Measurements from ENCODE around the gene RGS3. TPM values are rescaled to one million over a fixed set of nuclear protein-coding genes. Genes with fewer than 3 reads are reported as not detected.
A peak's percentile ranks its signal among the peaks of the same experiment; 100 is the strongest.

The RGS3 gene
- total RNA-seq, 2 donors from 2014 or later = 170 to 202 TPM

DNA sequence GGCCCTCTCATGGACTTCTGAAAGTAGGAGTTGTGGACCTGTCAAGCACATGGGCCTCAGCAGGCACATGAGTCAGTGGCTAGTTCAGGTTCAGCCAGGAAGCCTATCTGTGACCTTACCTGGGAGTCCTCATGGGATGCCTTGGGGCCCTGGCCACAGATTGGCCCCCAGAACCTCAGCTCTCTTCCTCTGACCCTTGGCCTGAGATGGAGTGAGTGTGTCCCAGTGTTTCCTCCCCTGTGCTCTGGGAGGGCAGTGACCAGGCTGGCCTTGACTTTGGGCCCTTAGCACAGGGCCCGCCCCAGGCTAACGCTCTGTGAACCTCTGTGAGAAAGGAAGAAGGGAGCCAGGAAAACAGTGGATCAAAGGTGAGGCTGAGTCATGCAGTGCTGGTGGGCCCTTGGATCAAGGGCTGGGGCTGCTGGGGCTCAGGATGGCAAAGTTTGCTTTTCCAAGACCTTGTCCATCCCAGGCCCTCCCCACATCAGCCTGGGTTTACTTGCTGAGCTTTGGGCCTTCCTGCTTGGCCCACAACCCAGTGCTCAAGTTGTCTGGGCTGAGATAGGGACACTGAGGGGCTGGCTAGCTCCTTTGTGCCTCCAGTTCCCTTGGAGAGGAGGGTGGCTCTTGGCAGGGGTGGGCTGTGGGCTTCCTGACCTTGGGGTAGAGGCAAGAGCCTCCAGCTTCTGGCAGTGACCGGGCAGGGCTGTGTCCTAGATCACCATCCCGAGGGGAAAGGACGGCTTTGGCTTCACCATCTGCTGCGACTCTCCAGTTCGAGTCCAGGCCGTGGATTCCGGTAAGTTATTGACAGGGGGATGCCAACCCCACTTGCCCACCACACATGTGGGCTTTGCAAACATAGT is 41.4 kb downstream of the RGS3 start:
- H3K27me3 ChIP-seq (replicated peaks; ENCODE audit: insufficient read depth) = no peaks in the 10 kb centered on the region
- ATAC-seq (ENCODE audit: insufficient number of reproducible peaks, low FRiP score, low read depth) (no peak), DNase-seq (ENCODE audit: low spot score) (no peak)
- H3K4me3 ChIP-seq = no peak overlapping the region
- peak overlapping the region; percentile 93 to 96 for H3K27ac ChIP-seq
- no peaks in the 10 kb centered on the region for H3K9me3 ChIP-seq
- TF ChIP-seq CTCF (IDR thresholded peaks at IDR 0.05) = no peak
- H3K4me1 ChIP-seq (ENCODE audit: control insufficient read depth in 1 of 2, low read depth in 2 of 2) = peaks cover 26 to 75% of the 10 kb centered on the region in 2 donors
- peaks cover 12% of the 10 kb centered on the region for H3K36me3 ChIP-seq

- ATAC-seq (ENCODE audit: insufficient number of reproducible peaks, low FRiP score, low read depth) (no peak), DNase-seq (ENCODE audit: low spot score) (no peak)
- peaks cover 8% of the 10 kb centered on the region for H3K36me3 ChIP-seq
- peak overlapping the region; percentile 93 to 96 for H3K27ac ChIP-seq
- peaks cover 37 to 87% of the 10 kb centered on the region in 2 donors for H3K4me1 ChIP-seq (ENCODE audit: control insufficient read depth in 1 of 2, low read depth in 2 of 2)
- TF ChIP-seq CTCF (IDR thresholded peaks at IDR 0.05) = no peak
- no peaks in the 10 kb centered on the region for H3K27me3 ChIP-seq (replicated peaks; ENCODE audit: insufficient read depth)
- H3K9me3 ChIP-seq = no peaks in the 10 kb centered on the region
- no peak overlapping the region for H3K4me3 ChIP-seq
Measured at GRCh38 chr9:113506090-113506589, 42.6 kb downstream of the RGS3 start.

DNA sequence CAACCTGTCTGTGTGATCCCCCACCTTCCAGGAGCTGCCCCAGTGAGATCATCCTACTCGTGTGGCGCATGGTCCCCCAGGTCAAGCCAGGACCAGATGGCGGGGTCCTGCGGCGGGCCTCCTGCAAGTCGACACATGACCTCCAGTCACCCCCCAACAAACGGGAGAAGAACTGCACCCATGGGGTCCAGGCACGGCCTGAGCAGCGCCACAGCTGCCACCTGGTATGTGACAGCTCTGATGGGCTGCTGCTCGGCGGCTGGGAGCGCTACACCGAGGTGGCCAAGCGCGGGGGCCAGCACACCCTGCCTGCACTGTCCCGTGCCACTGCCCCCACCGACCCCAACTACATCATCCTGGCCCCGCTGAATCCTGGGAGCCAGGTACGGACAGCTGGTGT is 43.7 kb downstream of the RGS3 start:
- no peak for TF ChIP-seq CTCF (IDR thresholded peaks at IDR 0.05)

GRCh38 chr9:113508111-113508749 is 44.7 kb downstream of the RGS3 start:
- Histone ChIP-seq H3K27ac (peak overlapping the region; percentile 71 to 84), H3K4me3 (no peak overlapping the region), H3K4me1 (ENCODE audit: control insufficient read depth in 1 of 2, low read depth in 2 of 2) (peaks cover 40 to 75% of the 10 kb centered on the region in 2 donors), H3K9me3 (no peaks in the 10 kb centered on the region), H3K27me3 (replicated peaks; ENCODE audit: insufficient read depth) (no peaks in the 10 kb centered on the region), H3K36me3 (peaks cover 8% of the 10 kb centered on the region)
- no peak for TF ChIP-seq CTCF (IDR thresholded peaks at IDR 0.05)
- ATAC-seq (ENCODE audit: insufficient number of reproducible peaks, low FRiP score, low read depth) (no peak), DNase-seq (ENCODE audit: low spot score) (no peak)

More for the DNA sequence above, 43.7 kb downstream of the RGS3 start:
- Histone ChIP-seq H3K36me3 (peaks cover 8% of the 10 kb centered on the region), H3K27me3 (replicated peaks; ENCODE audit: insufficient read depth) (no peaks in the 10 kb centered on the region), H3K4me3 (no peak overlapping the region), H3K9me3 (no peaks in the 10 kb centered on the region), H3K4me1 (ENCODE audit: control insufficient read depth in 1 of 2, low read depth in 2 of 2) (peaks cover 40 to 85% of the 10 kb centered on the region in 2 donors), H3K27ac (peak overlapping the region; percentile 93 to 96)
- ATAC-seq (ENCODE audit: insufficient number of reproducible peaks, low FRiP score, low read depth) (no peak), DNase-seq (ENCODE audit: low spot score) (no peak)

DNA sequence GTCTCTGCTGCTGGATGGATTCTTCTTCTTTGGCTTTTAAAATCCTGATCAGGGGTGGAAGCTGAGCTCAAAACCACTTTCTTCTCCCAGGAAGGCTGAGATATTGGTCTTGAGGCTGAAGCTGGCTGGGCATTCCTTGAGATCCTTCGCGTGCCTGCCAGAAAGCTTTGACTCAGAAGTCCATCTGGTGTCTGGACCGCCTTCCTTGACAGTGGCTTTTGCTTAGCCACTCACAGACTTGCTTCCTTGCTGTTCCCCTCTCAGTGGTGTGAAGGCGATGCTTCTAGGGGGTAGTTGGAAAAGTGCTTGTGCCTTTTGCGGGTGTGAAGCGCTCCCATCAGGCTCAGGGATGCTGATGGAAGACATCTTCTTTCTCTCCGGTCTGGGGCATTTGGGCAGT is 45.9 kb downstream of the RGS3 start:
- peak; percentile 57 for ATAC-seq (ENCODE audit: insufficient number of reproducible peaks, low FRiP score, low read depth)
- DNase-seq (ENCODE audit: low spot score) = no peak
- no peak for TF ChIP-seq CTCF (IDR thresholded peaks at IDR 0.05)
- H3K36me3 ChIP-seq = peaks cover 13% of the 10 kb centered on the region
- H3K27me3 ChIP-seq (replicated peaks; ENCODE audit: insufficient read depth) = no peaks in the 10 kb centered on the region
- H3K4me3 ChIP-seq = no peak overlapping the region
- peak overlapping the region; percentile 71 to 84 for H3K27ac ChIP-seq
- H3K9me3 ChIP-seq = no peaks in the 10 kb centered on the region
- peaks cover 28 to 63% of the 10 kb centered on the region in 2 donors for H3K4me1 ChIP-seq (ENCODE audit: control insufficient read depth in 1 of 2, low read depth in 2 of 2)

All from thoracic aorta (tissue), 2 donors.